ENCODE results near the gene COL18A1.

COL18A1 gene

GRCh38 chr21:45383111-45383614 is 21.8 kb upstream of the COL18A1 start:
- no peak for DNase-seq (ENCODE audit: low read depth)
- TF ChIP-seq CTCF (IDR thresholded peaks at IDR 0.05; ENCODE audit: low read depth, low read length, missing control alignments): no peak
- in situ Hi-C loops (cut with HindIII; ENCODE audit: low sequenced_read_pairs): no loop called here
- H3K4me3 ChIP-seq (ENCODE audit: low read depth, low read length): no peak overlapping the region

- H3K4me3 ChIP-seq (ENCODE audit: low read depth, low read length): no peak overlapping the region
- no peak for DNase-seq (ENCODE audit: low read depth)
- no peak for TF ChIP-seq CTCF (IDR thresholded peaks at IDR 0.05; ENCODE audit: low read depth, low read length, missing control alignments)
- in situ Hi-C loops (cut with HindIII; ENCODE audit: low sequenced_read_pairs): no loop called here
These were observed 21.3 kb upstream of the COL18A1 start for GRCh38 chr21:45383615-45384201.

- H3K4me3 ChIP-seq (ENCODE audit: low read depth, low read length): no peak overlapping the region
- in situ Hi-C loops (cut with HindIII; ENCODE audit: low sequenced_read_pairs): no loop called here
- no peak for DNase-seq (ENCODE audit: low read depth)
- no peak for TF ChIP-seq CTCF (IDR thresholded peaks at IDR 0.05; ENCODE audit: low read depth, low read length, missing control alignments)
These were observed 20.1 kb upstream of the COL18A1 start for GRCh38 chr21:45384656-45385548.

GRCh38 chr21:45385549-45386050 is 19.4 kb upstream of the COL18A1 start:
- no peak for DNase-seq (ENCODE audit: low read depth)
- no peak overlapping the region for H3K4me3 ChIP-seq (ENCODE audit: low read depth, low read length)
- in situ Hi-C loops (cut with HindIII; ENCODE audit: low sequenced_read_pairs): no loop called here
- no peak for TF ChIP-seq CTCF (IDR thresholded peaks at IDR 0.05; ENCODE audit: low read depth, low read length, missing control alignments)

- H3K4me3 ChIP-seq (ENCODE audit: low read depth, low read length): no peak overlapping the region
- in situ Hi-C loops (cut with HindIII; ENCODE audit: low sequenced_read_pairs): no loop called here
- no peak for DNase-seq (ENCODE audit: low read depth)
- no peak for TF ChIP-seq CTCF (IDR thresholded peaks at IDR 0.05; ENCODE audit: low read depth, low read length, missing control alignments)
These were observed 18.6 kb upstream of the COL18A1 start for GRCh38 chr21:45386336-45386727.

GRCh38 chr21:45386728-45387371 is 18.1 kb upstream of the COL18A1 start:
- H3K4me3 ChIP-seq (ENCODE audit: low read depth, low read length): no peak overlapping the region
- DNase-seq (ENCODE audit: low read depth): peak; percentile 88
- in situ Hi-C loops (cut with HindIII; ENCODE audit: low sequenced_read_pairs): no loop called here
- TF ChIP-seq CTCF (IDR thresholded peaks at IDR 0.05; ENCODE audit: low read depth, low read length, missing control alignments): peak; percentile 35

Data from astrocyte of the cerebellum (primary cell).